ENCODE measurements around the gene GDPD5.

Gene GDPD5

GRCh38 chr11:75558939-75559843 lies 33.5 kb upstream of the GDPD5 start:
- no peak for DNase-seq (ENCODE audit: low read depth in 2 of 2)

GRCh38 chr11:75557666-75558494 lies 32.1 kb upstream of the GDPD5 start:
- DNase-seq (ENCODE audit: low read depth in 2 of 2) = no peak

GRCh38 chr11:75556275-75556674 lies 30.5 kb upstream of the GDPD5 start:
- no peak for DNase-seq (ENCODE audit: low read depth in 2 of 2)

GRCh38 chr11:75555079-75555811 lies 29.5 kb upstream of the GDPD5 start:
- DNase-seq (ENCODE audit: low read depth in 2 of 2) = no peak

GRCh38 chr11:75554258-75555022 lies 28.7 kb upstream of the GDPD5 start:
- no peak for DNase-seq (ENCODE audit: low read depth in 2 of 2)

GRCh38 chr11:75553889-75554257 lies 28.1 kb upstream of the GDPD5 start:
- DNase-seq (ENCODE audit: low read depth in 2 of 2) = no peak

- no peak for DNase-seq (ENCODE audit: low read depth in 2 of 2)
Measured at GRCh38 chr11:75553182-75553581, 27.4 kb upstream of the GDPD5 start.

- no peak for DNase-seq (ENCODE audit: low read depth in 2 of 2)
Measured at GRCh38 chr11:75549370-75549958, 23.7 kb upstream of the GDPD5 start.

- DNase-seq (ENCODE audit: low read depth in 2 of 2) = no peak
Measured at GRCh38 chr11:75548595-75549272, 23.0 kb upstream of the GDPD5 start.

- DNase-seq (ENCODE audit: low read depth in 2 of 2) = no peak
Measured at GRCh38 chr11:75547617-75548058, 21.9 kb upstream of the GDPD5 start.

- DNase-seq (ENCODE audit: low read depth in 2 of 2) = no peak
Measured at GRCh38 chr11:75547177-75547576, 21.4 kb upstream of the GDPD5 start.

- DNase-seq (ENCODE audit: low read depth in 2 of 2) = no peak
Measured at GRCh38 chr11:75543806-75544205, 18.1 kb upstream of the GDPD5 start.

GRCh38 chr11:75542088-75542438 lies 16.3 kb upstream of the GDPD5 start:
- no peak for DNase-seq (ENCODE audit: low read depth in 2 of 2)

GRCh38 chr11:75541193-75542087 lies 15.7 kb upstream of the GDPD5 start:
- DNase-seq (ENCODE audit: low read depth in 2 of 2) = no peak

GRCh38 chr11:75539459-75540334 lies 14.0 kb upstream of the GDPD5 start:
- DNase-seq (ENCODE audit: low read depth in 2 of 2) = no peak

- DNase-seq (ENCODE audit: low read depth in 2 of 2) = no peak
Measured at GRCh38 chr11:75538150-75538942, 12.6 kb upstream of the GDPD5 start.

- DNase-seq (ENCODE audit: low read depth in 2 of 2) = no peak
Measured at GRCh38 chr11:75537740-75538139, 12.0 kb upstream of the GDPD5 start.

Data from stimulated activated CD4-positive, alpha-beta T cell treated with anti-CD3 and anti-CD28 coated beads, Interleukin-4, amount 100 ng/mL, for 48 hours (primary cell).